Right lung (tissue), 5 donors: ENCODE measurements around the gene KCTD5. TPM values are rescaled to one million over a fixed set of nuclear protein-coding genes. Genes with fewer than 3 reads are reported as not detected.
"Not testable (repeated sequence)": the region's sequence is repeated elsewhere in the genome, so short reads cannot be mapped to it uniquely, and the experiment has no call there.

Experiments used
- DNase-seq, 2 donors: peaks; one replicate each; pipeline ENCODE4 v3.0.0-alpha.2; 2013
- polyA plus RNA-seq, 5 donors: library from polyadenylated mRNA; unstranded; fragments of 120-200 nt; gene quantifications; one replicate each; pipeline versions ENCODE4 v1.2.1 to v1.2.3, GENCODE V29; 2013; ENCODE audit warnings: inconsistent platforms in 1 of 5, low replicate concordance in 1 of 5; ENCODE audit not compliant: insufficient read length in 5 of 5, insufficient read depth in 1 of 5

The KCTD5 gene
- polyA plus RNA-seq, 5 donors: 19.0 to 25.7 (median 21.4) TPM

DNA sequence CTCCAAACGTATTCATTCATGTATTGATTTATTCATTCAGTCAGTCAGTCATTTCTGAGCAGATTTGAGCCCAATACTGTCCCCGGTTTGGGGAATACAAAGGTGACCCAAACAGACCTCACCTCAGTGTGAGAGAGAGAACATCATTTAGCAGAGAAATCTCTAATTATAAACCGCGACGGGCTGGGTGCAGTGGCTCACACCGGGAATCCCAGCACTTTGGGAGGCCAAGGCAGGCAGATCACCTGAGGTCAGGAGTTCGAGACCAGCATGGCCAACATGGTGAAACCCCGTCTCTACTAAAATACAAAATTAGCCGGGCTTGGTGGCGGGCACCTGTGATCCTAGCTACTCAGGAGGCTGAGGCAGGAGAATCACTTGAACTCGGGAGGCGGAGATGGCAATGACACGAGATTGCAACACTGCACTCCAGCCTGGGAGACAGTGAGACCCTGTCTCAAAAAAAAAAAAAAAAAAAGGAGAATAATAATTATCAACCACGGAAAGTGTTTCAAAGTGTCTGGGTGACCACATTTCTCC is 39.4 kb downstream of the KCTD5 start:
- not testable (repeated sequence) for DNase-seq

DNA sequence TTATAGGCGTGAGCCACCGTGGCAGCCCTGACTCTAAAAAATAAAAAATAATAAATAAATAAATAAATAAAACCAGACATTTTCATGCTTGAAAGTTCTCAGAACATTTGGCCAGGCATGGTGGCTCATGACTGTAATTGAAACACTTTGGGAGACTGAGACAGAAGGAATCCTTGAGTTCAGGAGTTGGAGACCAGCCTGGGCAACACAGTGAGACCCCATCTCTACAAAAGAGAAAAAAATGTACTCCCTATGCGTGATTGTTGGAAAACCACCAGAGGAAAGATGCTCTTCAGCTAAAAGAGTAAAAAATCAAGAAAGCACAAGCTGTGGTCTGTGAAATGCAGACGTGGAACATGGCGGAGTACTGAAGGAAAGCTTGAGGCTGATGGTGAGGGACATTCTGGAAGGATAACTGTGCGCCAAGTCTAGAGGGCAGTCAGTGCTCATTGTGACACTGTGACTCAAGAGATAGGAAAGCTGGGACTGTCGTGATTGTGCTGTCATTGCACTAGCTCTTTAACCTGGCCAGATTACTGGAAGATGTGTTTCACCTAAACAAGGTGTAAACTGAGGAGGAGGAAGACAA is 41.9 kb downstream of the KCTD5 start:
- DNase-seq: no peak

DNA sequence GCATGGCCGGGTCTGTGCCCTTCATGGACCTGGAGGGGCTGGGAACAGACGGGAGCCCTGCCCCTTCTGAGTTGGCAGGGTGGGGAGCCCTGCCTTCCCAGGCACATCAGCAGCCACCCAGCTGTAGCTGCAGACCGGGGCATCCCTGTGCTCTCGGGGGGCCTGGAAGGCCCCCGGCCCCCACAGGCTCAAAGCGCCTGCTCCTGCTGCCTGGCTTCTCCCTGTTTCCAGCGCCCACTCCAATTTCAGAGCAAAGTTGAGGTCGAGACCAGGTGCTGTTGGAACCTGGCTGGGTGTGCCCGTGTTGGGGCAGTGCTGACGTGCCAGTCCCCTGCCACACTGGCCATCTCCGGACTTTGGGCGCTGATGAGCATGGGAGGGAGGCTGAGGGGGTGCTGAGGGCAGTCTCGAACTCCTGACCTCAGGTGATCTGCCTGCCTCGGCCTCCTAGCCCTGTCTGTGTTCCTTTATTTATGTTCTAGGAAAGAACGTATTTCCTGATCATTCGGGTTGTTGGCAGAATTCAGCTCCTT is 42.6 kb downstream of the KCTD5 start:
- DNase-seq: no peak

DNA sequence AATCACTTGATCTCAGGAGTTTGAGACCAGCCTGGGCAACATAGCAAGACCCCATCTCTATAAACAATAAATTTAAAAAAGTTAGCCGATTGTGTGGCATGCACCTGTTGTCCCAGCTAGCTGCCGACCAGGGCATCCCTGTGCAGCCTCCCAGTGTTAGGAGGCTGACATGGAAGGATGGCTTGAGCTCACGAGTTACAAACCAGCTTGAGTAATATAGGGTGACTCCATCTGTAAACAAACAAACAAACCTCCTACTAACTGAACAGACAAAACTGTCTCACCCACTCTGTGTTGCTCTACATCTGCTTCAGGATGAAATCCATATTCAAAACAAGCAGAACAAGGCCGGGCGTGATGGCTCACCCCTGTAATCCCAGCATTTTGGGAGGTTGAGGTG is 44.6 kb downstream of the KCTD5 start:
- no peak for DNase-seq

DNA sequence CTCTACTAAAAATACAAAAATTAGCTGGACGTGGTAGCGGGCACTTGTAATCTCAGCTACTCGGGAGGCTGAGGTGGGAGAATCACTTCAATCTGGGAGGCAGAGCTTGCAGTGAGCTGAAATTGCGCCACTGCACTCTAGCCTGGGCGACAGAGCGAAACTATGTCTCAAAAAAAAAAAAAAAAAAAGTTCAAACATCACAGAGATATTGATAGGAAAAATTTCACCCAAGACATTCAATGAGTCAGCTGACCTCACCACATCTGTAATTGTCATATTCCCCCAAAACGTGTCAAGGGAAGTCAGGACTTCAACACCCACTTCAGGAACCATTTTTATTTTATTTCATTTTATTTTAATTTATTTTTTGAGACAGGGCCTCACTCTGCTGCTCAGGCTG is 45.7 kb downstream of the KCTD5 start:
- no peak for DNase-seq

DNA sequence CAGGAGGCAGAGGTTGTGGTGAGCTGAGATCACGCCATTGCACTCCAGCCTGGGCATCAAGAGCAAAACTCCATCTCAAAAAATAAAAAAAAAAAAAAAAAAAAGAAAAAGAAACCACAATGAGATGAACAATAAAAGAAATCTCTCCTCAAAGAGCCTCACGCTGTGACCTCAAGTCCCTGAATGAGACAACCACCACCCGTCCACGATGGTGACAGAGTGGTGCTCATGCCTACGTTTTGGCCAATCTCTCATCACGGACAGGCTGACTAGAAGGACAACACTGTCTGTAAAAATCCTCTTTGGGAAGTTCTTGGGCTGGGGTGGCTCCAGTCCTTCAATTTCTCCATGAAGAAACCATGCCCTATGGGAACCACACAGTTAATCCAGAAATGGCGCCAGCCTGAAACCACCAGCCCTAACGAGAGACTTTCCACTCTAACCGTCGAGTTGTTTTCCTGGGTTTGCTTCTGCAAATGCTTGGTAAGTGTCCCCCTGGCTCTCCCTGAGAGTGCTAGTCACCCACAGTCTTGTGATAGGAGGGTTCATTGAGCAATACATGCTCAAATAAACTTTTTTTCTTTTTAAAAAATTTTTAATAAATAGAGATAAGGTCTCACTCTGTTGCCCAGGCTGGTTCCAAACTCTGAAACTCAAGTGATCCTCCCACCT is 52.7 kb downstream of the KCTD5 start:
- no peak for DNase-seq

DNA sequence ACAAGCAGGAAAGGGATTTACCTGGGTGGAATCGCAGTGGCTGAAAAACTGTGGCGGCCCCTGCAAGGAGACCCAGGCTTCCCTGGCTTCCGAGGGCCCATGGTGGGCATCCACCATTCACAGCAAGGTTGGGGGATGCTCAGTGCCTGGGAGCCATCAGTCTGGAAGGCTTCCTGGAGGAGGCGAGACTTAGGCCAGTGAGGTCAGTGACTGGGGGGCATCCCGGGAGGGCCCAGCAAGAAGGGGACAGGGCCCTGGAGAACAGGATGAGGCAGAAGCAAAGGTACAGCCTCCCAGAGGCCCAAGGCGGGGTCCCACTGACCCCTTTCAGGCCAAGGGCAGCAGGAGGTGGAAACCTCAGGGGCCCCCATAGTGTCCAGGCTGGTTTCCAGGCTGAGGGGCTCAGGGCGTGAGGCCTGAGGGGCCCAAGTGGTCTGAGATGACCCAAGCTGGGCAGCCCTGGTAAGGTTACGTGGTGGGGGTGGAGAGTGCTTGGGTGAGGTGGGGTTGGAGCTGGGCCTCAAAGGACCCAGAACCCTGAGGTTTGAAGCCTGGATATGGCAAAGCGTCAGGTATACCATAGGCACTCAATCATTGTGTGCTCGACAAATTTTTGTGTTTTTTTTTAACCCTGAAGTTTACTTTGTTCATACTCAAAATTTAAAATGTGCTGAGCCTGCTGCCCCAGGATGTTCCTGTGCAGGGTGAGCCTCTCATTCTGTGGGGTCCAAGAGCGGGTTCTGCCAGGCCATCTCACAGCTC is 54.3 kb downstream of the KCTD5 start:
- DNase-seq: no peak

DNA sequence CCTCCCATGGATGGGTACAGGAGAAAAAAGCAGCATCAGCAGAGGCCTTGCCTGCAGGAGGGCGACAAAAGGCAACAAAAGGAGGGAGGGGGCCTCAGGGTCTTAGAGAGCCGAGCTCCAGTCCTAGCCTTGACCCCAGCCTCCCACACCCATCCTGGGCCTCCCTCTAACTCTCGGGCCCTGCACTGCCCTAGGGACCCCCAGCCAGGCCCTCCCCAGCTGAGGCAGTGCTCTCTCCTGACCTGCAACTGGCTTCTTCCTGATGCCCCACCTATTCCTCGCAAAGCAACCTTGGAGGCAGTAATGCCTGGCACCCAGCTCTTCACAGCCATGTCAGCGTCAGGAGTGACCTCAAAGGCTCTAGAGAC is 54.9 kb downstream of the KCTD5 start:
- no peak for DNase-seq

DNA sequence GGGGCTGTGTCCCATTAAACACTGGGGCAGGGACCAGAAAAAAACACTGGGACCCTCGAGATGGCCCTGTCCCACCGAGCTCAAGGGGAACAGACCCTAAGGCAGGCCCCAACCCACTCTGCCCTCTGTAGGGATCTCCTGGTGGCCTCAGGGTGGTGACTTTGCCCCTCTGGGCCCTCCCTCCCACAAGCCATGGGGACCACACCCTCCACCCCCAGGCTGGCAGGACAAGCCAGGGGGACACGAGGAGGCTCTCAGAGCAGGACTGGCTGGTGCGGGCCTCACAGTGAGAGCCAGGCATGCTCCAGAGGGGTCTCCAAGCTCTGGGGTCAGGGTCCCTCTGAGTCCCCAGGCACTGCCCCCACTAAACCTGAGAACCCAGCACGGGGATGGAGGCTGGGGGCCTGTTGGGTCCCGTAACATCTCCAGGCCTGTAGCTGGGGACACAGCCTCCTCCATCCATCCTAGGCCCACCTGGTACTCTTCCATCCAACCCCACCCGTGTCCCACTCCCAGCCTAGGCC is 55.6 kb downstream of the KCTD5 start:
- DNase-seq: no peak

DNA sequence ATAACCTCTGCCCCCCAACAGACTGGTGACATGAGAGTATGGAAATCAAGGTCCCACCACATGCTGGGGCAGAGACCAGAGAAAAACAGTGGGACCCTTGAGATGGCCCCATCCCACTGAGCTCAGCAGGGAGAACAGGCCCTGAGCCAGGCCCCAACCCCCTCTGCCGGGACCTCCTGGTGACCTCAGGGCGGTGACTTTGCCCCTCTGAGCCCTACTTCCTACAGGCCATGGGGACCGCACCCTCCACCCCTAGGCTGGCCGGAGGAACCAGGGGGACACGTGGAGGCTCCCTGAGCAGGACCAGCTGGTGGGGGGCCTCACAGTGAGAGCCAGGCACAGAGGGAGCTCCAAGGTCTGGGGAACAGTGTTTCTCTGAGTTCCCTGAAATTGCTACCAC is 56.3 kb downstream of the KCTD5 start:
- no peak for DNase-seq

DNA sequence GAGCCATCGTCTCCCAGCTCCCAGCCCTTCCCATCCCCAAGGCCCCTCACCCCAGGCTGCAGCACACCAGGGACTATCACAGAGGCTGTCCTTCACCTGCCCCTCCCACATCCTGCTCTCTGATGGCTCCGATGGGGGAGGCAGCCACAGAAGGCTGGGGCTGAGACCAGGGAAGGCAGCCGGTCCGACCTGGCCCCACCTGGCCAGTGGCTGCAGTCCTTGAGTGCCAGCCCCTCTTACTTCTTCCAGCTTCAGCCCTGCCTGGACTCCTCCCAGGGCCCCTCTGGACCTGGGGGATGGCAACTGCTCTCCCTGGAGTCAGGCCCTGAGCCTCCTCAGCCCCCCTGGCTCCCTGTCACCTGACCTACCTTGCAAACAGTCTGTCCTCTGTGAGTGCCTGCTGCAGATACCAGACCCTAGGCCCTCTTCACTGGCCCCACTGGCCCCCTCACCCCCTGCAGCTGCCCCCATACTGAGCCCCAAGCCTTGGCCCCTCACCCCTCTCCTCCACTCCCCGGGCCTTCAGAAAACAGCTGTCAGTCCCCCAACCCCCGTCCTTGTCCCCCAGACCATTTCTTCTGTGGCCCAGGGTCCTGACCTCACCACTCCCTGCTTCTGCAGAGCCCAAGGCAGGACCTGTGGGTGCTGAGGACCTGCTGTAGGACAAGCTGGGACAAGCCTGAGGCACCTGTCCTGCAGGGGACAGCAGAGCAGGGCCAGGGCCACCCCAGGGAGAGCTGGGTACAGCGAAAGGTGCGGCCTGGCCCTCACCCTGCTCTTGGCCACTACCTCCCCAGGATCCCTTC is 57.5 kb downstream of the KCTD5 start:
- DNase-seq: no peak

DNA sequence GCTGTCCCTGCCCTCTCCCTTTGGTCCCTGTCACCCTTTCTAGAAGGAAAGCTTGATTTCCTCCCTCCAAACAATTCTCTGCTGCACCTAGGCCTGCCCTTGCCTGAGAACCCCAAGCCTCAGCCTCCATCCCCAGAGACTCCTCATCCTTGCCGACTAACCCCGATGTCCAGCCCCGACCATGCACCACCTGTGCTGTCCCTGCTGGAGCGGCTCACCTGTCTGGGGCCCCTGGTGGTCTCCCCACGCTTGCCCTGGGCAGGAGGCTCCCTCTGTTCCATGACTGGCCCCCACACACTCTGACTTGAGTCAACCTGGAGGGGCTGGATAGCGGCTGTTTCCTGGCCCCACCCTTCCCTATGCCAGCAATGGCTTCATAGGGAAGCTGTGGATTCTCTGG is 58.2 kb downstream of the KCTD5 start:
- no peak for DNase-seq

DNA sequence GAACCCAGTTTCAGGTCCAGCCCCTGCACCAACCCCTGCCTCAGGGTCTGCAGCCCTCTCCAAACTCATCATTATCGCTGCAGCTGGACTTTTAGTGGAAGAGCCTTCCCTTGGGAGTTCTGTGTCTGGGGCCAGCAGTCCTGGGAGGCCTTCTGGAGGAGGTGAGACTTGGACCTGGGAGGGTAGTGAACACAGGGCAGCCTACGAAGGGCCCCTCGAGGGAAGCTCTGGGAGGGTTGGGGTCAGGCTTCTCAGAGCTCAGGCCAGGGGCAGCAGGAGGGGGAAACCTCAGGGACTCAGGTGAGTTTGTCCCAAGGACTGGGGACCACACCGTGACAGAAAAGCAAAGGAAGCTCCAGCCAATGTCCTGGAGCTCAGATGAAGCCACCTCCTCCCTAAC is 58.8 kb downstream of the KCTD5 start:
- DNase-seq: no peak

DNA sequence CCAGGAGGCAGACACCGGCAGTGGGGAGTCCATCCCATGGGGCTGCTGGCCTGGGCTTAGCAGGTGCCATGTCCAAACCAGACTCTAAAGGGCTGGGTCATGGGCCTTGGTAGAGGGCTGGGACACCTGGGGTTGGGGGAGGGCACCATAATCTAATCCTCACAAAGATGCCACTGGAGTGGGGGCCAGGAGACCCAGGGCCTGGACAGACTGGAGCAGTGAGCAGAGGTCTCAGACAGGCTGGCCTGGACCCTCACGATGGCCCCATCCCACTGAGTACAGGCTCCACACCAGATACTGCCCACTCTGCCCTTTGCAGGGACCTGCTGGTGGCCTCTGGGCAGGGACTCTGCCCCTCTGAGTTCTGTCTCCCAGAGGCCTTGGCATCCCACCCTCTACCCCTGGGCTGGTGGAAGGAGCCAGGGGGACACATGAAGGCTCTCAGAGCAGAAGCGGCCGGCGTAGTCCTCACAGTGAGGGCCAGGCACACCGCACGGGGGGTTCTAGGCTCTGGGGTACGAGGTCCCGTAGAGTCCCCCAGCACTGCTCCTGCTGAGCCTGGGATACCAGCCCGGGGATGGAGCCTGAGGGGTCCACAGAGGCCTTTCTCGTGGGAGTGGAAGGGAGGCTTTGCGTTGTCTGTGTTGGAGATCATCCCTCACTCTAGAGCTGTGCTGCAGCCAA is 60.1 kb downstream of the KCTD5 start:
- no peak for DNase-seq

DNA sequence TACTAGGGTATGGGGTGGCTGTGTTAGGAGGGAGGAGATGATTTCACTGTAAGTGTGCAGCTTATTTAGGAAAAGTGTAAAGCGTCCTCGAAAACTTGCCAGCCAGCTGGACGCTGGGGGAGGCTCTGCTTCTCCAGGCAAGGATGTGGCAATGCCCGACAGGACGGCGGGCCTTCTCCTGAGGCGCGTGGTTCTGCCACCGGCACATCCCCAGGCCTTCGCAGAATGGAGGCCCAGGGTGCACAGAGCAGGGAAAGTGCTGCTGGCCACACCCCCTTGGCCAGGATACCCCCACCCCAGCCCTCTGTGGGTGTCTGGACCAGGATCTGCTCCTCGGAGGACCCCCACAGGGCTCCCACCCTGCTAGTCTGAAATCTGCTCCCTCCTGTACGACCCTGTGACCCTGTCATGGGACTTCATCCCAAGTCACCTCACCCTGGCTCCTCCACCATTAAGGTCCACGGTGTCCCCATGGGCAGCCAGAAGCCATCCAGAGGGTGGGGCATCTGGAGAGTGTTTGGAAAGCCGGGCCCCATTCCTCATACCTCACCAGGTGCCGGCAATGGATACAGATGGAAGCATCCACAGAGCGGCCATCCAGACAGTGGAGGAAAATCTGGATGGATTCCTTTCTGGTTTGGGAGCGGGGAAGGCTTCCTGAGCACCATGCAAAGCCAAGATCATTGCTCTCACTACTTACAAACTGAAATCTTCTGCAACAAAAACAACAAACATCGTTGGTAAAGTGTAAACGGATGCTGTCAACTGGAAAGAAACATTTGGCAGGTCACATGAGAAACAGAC is 60.9 kb downstream of the KCTD5 start:
- DNase-seq: no peak

DNA sequence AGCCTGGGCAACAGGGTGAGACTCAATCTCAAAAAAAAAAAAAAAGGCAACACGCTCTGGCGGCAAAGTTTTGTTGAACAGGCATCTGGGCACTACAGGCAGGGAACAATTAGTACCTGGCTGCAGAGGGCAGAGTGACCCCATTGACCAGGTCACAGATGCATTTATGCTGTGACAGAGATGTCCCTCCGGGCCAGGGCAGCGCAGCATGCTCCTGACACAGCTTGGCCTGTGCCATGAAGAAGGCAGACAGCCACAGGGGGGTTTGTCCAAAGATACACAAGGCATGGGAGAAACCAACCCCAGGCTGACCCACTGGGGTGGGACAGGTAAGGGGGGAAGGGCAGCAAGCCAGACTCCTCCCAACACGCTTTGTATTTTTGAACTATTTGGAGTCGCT is 62.4 kb downstream of the KCTD5 start:
- no peak for DNase-seq

DNA sequence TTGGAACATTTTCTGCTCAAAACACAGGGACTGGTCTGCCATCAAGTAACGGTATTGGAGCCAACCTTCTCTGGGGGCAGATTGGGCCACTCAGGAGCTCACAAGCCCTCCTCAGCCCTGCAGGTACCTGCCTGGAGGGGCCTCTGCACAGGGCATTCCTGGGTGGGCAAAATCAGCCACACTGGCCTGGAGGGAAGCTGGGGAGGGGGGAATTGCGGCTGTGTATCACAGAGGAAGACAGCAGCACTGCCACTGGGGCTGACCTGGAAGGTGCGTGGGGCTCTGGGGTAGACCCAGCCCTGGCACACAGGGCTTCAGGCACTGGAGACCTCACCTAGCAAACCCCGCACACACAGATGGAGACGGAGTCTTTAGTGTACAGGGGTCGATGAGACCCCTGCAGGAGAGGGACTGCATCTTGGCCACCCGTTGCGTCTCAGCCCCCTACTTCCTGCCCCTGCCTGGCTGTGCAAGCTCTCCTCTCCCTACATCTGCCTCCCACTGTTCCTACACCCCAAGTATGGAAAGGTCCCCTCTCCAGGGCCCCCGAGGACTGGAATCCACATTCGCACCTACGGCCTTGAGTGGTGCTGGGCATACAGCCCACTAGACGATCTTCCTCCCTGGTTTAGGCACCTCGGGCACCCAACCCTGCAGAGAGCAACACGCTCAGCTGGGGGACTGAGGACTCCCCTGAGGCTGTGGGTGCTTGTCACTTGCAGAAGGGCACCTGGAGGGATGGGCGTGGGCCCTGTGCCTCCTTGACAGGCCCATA is 63.0 kb downstream of the KCTD5 start:
- no peak for DNase-seq

DNA sequence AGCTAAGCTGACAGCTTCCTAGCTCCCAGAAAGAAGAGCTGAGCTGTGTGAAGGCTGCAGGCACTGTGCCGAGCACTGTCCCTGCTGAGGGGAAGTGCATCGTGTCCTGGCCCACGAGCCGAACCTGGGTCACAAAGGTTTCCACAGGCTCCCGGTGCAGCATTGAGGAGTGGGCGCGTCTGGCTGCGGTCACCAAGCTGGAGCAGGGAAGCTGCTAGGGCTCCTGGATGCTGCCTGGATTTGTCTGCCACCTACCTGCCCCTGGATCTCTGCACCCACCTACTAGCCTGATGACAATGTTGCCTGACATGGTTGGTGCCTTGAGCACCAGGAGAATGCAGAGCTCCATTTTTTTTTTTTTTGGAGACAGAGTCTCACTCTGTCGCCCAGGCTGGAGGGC is 63.6 kb downstream of the KCTD5 start:
- no peak for DNase-seq

DNA sequence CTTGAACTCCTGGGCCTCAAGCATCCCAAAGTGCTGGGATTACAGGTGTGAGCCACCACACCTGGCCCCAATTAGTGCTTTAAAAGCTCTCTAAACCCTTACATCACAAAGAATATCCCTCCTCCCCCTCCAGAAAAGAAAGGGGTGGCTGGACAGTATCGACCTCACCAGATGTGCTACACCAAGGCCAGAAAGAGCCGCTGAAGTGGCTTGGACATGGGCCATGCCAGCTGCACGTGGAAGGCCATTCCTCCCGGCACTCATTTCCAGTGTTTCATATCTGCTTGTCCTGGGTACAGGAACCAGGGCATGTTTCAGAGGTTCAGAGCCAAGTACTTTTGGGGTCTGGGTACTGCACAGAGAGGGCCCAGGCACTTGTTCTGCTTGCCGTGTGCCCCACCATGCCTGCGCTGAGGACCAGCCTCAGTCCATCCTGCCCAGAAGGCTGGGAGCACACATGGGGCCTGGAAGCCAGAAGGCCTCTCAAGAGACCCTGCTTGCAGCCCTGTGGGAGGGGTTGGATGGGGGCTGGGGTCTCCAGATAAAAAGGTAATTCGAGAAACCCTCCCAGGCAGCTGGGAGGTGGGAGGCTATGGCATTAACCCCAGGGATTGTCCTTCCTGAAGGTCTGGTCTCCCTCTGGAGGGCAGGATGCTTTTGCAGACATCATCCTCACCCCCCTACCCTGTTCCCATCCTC is 66.6 kb downstream of the KCTD5 start:
- DNase-seq: no peak
